Gastrocnemius medialis (tissue), 4 donors: Measurements from ENCODE around the gene PNMT. TPM values are rescaled to one million over a fixed set of nuclear protein-coding genes. Genes with fewer than 3 reads are reported as not detected.

ENCODE experiments used
- ATAC-seq, 2 donors: fragments of 150-250 bp; one replicate each; pipeline ENCODE4 v1.9.1; 2016
- DNase-seq, 2 donors: peaks; one replicate each; pipeline ENCODE4 v3.0.0-alpha.2; 2019
- H3K27ac ChIP-seq, 4 donors: fragments of 200-600 bp; sonication (generic); 1 replicate in 1 of 4; 2 replicates in 3 of 4; pipeline ENCODE4 v1.5.1; 2016 to 2018; ENCODE audit warnings: mild to moderate bottlenecking in 2 of 4, moderate library complexity in 1 of 4
- H3K27me3 ChIP-seq, 3 donors: fragments of 200-600 bp; sonication (generic) in 2 of 3; 1 replicate in 1 of 3; 2 replicates in 2 of 3; pipeline versions ENCODE4 v1.5.1 to v1.6.0; 2016 to 2019; ENCODE audit warnings: mild to moderate bottlenecking in 1 of 3, moderate library complexity in 1 of 3
- H3K36me3 ChIP-seq, 2 donors: fragments of 200-600 bp; sonication (generic) in 1 of 2; one replicate each; pipeline ENCODE4 v1.5.1; 2017 to 2018
- H3K4me1 ChIP-seq, 2 donors: fragments of 200-600 bp; sonication (generic) in 1 of 2; one replicate each; pipeline ENCODE4 v1.5.1; 2016 to 2017; ENCODE audit warnings: mild to moderate bottlenecking in 2 of 2
- H3K4me3 ChIP-seq, 4 donors: fragments of 200-600 bp; sonication (generic) in 3 of 4; 1 replicate in 1 of 4; 2 replicates in 3 of 4; pipeline ENCODE4 v1.5.1; 2016 to 2019; ENCODE audit warnings: mild to moderate bottlenecking in 2 of 4
- H3K9me3 ChIP-seq, 3 donors: fragments of 200-600 bp; sonication (generic) in 2 of 3; 1 replicate in 1 of 3; 2 replicates in 2 of 3; pipeline ENCODE4 v1.5.1; 2016 to 2019
- POLR2A ChIP-seq, 2 donors: fragments of 450-650 bp; IDR thresholded peaks; one replicate each; pipeline ENCODE4 v1.6.1; 2017; ENCODE audit warnings: antibody characterized with exemption in 2 of 2, mild to moderate bottlenecking in 2 of 2, moderate library complexity in 2 of 2
- in situ Hi-C, 4 donors: fragments of 200-750 bp; cut with MboI; loops; one replicate each; pipeline versions ENCODE4 v1.15.0 to v1.8.0; 2017; ENCODE audit warnings: low sequenced_read_pairs in 4 of 4
- intact Hi-C: fragments of 100-400 bp; cut with DNase I; formaldehyde crosslinking; loops from one replicate; pipeline ENCODE4 v1.15.1; 2023; ENCODE audit warnings: low total_unique reads
- total RNA-seq, 4 donors: library from RNA; depleted of rRNA; stranded (reverse); fragments of >200 nt; gene quantifications; one replicate each; pipeline versions ENCODE4 v1.1.0 to v1.2.3, GENCODE V29; 2016
- TF ChIP-seq, protein P1 (sequence below), 5 experiments: fragments of 450-650 bp in 3 of 5; fragments of 200-600 bp in 2 of 5; sonication (generic) in 2 of 5; IDR thresholded peaks in 4 of 5; conservative IDR thresholded peaks in 1 of 5; 1 replicate in 4 of 5; 2 replicates in 1 of 5; pipeline ENCODE4 v1.5.1; 2016 to 2019; ENCODE audit warnings: antibody characterized with exemption in 5 of 5, mild to moderate bottlenecking in 3 of 5, moderate library complexity in 3 of 5

PNMT gene
- total RNA-seq, 4 donors from 2014 or later = 2.0 to 11.8 (median 7.1) TPM

GRCh38 chr17:39653662-39654331 lies 14.5 kb upstream of the PNMT start:
- in situ Hi-C loops = no loop called here

GRCh38 chr17:39655105-39655504 lies 13.1 kb upstream of the PNMT start:
- ATAC-seq (no peak), DNase-seq (no peak)
- Histone ChIP-seq H3K4me1 (peaks cover 22% of the 10 kb centered on the region in 2 donors), H3K9me3 (no peaks in the 10 kb centered on the region), H3K27ac (no peak overlapping the region), H3K27me3 (no peaks in the 10 kb centered on the region), H3K36me3 (peaks cover 0 to 6% of the 10 kb centered on the region in 2 donors), H3K4me3 (no peak overlapping the region)
- TF ChIP-seq, protein P1, sequence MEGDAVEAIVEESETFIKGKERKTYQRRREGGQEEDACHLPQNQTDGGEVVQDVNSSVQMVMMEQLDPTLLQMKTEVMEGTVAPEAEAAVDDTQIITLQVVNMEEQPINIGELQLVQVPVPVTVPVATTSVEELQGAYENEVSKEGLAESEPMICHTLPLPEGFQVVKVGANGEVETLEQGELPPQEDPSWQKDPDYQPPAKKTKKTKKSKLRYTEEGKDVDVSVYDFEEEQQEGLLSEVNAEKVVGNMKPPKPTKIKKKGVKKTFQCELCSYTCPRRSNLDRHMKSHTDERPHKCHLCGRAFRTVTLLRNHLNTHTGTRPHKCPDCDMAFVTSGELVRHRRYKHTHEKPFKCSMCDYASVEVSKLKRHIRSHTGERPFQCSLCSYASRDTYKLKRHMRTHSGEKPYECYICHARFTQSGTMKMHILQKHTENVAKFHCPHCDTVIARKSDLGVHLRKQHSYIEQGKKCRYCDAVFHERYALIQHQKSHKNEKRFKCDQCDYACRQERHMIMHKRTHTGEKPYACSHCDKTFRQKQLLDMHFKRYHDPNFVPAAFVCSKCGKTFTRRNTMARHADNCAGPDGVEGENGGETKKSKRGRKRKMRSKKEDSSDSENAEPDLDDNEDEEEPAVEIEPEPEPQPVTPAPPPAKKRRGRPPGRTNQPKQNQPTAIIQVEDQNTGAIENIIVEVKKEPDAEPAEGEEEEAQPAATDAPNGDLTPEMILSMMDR (IDR thresholded peaks at IDR 0.05 in 4 of 5, conservative IDR thresholded peaks at IDR 0.05 in 1 of 5) = no peak
- no peak for TF ChIP-seq POLR2A (IDR thresholded peaks at IDR 0.05)
- intact Hi-C loops (no loop called here), in situ Hi-C loops (no loop called here)

More at GRCh38 chr17:39653662-39654331, 14.5 kb upstream of the PNMT start:
- no peaks in the 10 kb centered on the region for H3K36me3 ChIP-seq
- H3K27me3 ChIP-seq = no peaks in the 10 kb centered on the region
- ATAC-seq (peak; percentile 48 to 69), DNase-seq (peak in 1 of 2 donors; percentile 62)
- intact Hi-C loops = no loop called here
- no peak overlapping the region for H3K4me3 ChIP-seq
- TF ChIP-seq, protein P1 (IDR thresholded peaks at IDR 0.05 in 4 of 5, conservative IDR thresholded peaks at IDR 0.05 in 1 of 5) = peak; percentile 52 to 85 (median 73)
- no peak for TF ChIP-seq POLR2A (IDR thresholded peaks at IDR 0.05)
- H3K27ac ChIP-seq = no peak overlapping the region
- H3K4me1 ChIP-seq = peaks cover 13% of the 10 kb centered on the region in 2 donors
- no peaks in the 10 kb centered on the region for H3K9me3 ChIP-seq

- peaks cover 49 to 54% of the 10 kb centered on the region in 2 donors for H3K4me1 ChIP-seq
- in situ Hi-C loops = no loop called here
Observed at GRCh38 chr17:39658346-39658745, 9.9 kb upstream of the PNMT start.

DNA sequence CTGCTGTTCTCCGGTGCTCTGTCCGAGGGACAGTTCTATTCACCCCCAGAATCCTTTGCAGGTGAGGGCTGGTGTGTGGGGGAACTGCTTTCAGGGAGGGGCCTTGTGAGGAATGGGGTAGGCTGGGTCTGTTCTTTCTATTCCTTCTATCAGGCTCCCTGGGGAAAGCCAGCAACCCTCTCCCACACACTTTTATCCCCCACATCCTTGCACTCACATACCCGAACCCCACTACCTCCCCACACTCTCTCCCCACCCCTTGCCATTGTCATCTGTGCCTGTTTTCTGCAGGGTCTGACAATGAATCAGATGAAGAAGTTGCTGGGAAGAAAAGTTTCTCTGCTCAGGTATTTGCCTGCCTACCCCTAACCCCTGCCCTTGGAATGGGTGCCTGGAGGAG lies 9.5 kb upstream of the PNMT start:
- in situ Hi-C loops = no loop called here
- peaks cover 0 to 6% of the 10 kb centered on the region in 2 donors for H3K36me3 ChIP-seq
- H3K4me1 ChIP-seq = peaks cover 52 to 59% of the 10 kb centered on the region in 2 donors
- DNase-seq = no peak
- intact Hi-C loops = no loop called here
- no peak overlapping the region for H3K4me3 ChIP-seq
- TF ChIP-seq POLR2A (IDR thresholded peaks at IDR 0.05) = no peak
- TF ChIP-seq, protein P1 (IDR thresholded peaks at IDR 0.05 in 4 of 5, conservative IDR thresholded peaks at IDR 0.05 in 1 of 5) = no peak
- H3K27ac ChIP-seq = peak overlapping the region; percentile 96 to 99 (median 98)
- no peaks in the 10 kb centered on the region for H3K27me3 ChIP-seq
- no peak for ATAC-seq
- H3K9me3 ChIP-seq = no peaks in the 10 kb centered on the region

More at GRCh38 chr17:39658346-39658745, 9.9 kb upstream of the PNMT start:
- no peak for DNase-seq
- Histone ChIP-seq H3K27me3 (no peaks in the 10 kb centered on the region), H3K4me3 (no peak overlapping the region), H3K27ac (peak overlapping the region in 3 of 4 donors; percentile 96 to 99 (median 99)), H3K9me3 (no peaks in the 10 kb centered on the region), H3K36me3 (peaks cover 0 to 6% of the 10 kb centered on the region in 2 donors)
- TF ChIP-seq, protein P1 (IDR thresholded peaks at IDR 0.05 in 4 of 5, conservative IDR thresholded peaks at IDR 0.05 in 1 of 5) = no peak
- no peak for TF ChIP-seq POLR2A (IDR thresholded peaks at IDR 0.05)
- ATAC-seq = no peak
- intact Hi-C loops = no loop called here
